Measurements from ENCODE around the gene MINK1. TPM values are rescaled to one million over a fixed set of nuclear protein-coding genes. Genes with fewer than 3 reads are reported as not detected.
A peak's percentile ranks its signal among the peaks of the same experiment; 100 is the strongest.

The MINK1 gene
- total and polyA plus RNA-seq, 2 of the 13 experiments (the other 11 are each of a cell fraction or from before 2014, with no cell fraction given) = 17.2 to 63.9 TPM

- TF ChIP-seq ZNF639 (CRISPR knock-in tag; conservative IDR thresholded peaks at IDR 0.05) (no peak; the same call in 1 of the 2 replicates), SNAPC5 (CRISPR knock-in tag; IDR thresholded peaks at IDR 0.05; ENCODE audit: borderline replicate concordance) (no peak), KDM4B (CRISPR knock-in tag; IDR thresholded peaks at IDR 0.05) (peak; percentile 70; the same call in 1 of the 2 replicates), ZNF510 (CRISPR knock-in tag; IDR thresholded peaks at IDR 0.05; ENCODE audit: low read depth) (no peak), ZNF576 (CRISPR knock-in tag; IDR thresholded peaks at IDR 0.05) (0 out of 2 replicates have a peak, but pooled peaks have one; percentile 46), PRMT3 (CRISPR knock-in tag; IDR thresholded peaks at IDR 0.05; ENCODE audit: borderline replicate concordance, low read depth) (no peak), KLF6 (CRISPR knock-in tag; IDR thresholded peaks at IDR 0.05) (0 out of 2 replicates have a peak, but pooled peaks have one; percentile 50), ZNF333 (CRISPR knock-in tag; IDR thresholded peaks at IDR 0.05; ENCODE audit: borderline replicate concordance) (no peak), ETV6 (CRISPR knock-in tag; conservative IDR thresholded peaks at IDR 0.05) (peak; percentile 74; the same call in 1 of the 2 replicates), HNF1B (CRISPR knock-in tag; IDR thresholded peaks at IDR 0.05) (peak; percentile 99), TOPORS (CRISPR knock-in tag; IDR thresholded peaks at IDR 0.05) (no peak), ZNF790 (CRISPR knock-in tag; IDR thresholded peaks at IDR 0.05; ENCODE audit: borderline replicate concordance) (no peak), ZNF264 (CRISPR knock-in tag; IDR thresholded peaks at IDR 0.05) (peak; percentile 19; the same call in 1 of the 2 replicates), ZNF180 (CRISPR knock-in tag; IDR thresholded peaks at IDR 0.05; ENCODE audit: borderline replicate concordance, low read depth) (no peak), STAT5B (CRISPR knock-in tag; IDR thresholded peaks at IDR 0.05) (no peak), KLF13 (CRISPR knock-in tag; IDR thresholded peaks at IDR 0.05) (no peak), ARNT (IDR thresholded peaks at IDR 0.05) (no peak), PRDM10 (CRISPR knock-in tag; IDR thresholded peaks at IDR 0.05; ENCODE audit: low read depth) (peak; percentile 73), ZNF768 (CRISPR knock-in tag; IDR thresholded peaks at IDR 0.05) (peak; percentile 33; the same call in 1 of the 2 replicates)
Observed at GRCh38 chr17:4788807-4789700, 44.1 kb upstream of the MINK1 start, which contains the start of gene GLTPD2 (continued).
